OCI-LY7 (cell line): ENCODE measurements around the gene ATP2C1. TPM values are rescaled to one million over a fixed set of nuclear protein-coding genes. Genes with fewer than 3 reads are reported as not detected.

Source experiments
- BruUV-seq: library from RNA; stranded (reverse); fragments of 400-500 nt; replicated peaks from 2 replicates; lab custom pipeline; 2021; lab: Mats Ljungman, UMichigan
- CTCF ChIA-PET: fragments of 300-600 bp; sonication (Branson Sonifier 250); formaldehyde crosslinking; loops from one replicate; lab custom pipeline; 2022; ENCODE audit warnings: antibody characterized with exemption; ENCODE audit not compliant: unreplicated experiment; lab: Charles Lee
- POLR2A ChIA-PET: fragments of 300-600 bp; sonication (Branson Sonifier 250); formaldehyde crosslinking; loops from one replicate; lab custom pipeline; 2022; ENCODE audit warnings: antibody characterized with exemption; lab: Charles Lee
- DNase-seq: peaks from one replicate; pipeline ENCODE4 v3.0.0-alpha.2; 2015; ENCODE audit warnings: low spot score
- H2AFZ ChIP-seq: fragments of 200-600 bp; sonication (generic), shearing (Covaris generic); 2 replicates; pipeline ENCODE4 v1.6.1; 2014; ENCODE audit warnings: mild to moderate bottlenecking, antibody characterized with exemption, low read length, moderate library complexity
- H3K27ac ChIP-seq: fragments of 200-600 bp; sonication (generic); 2 replicates; pipeline ENCODE4 v1.5.1; 2014; ENCODE audit warnings: mixed run types, low read depth, mild to moderate bottlenecking, moderate library complexity, low read length, inconsistent platforms; ENCODE audit not compliant: poor library complexity, severe bottlenecking
- H3K36me3 ChIP-seq: fragments of 200-600 bp; sonication (generic); 2 replicates; pipeline ENCODE4 v1.6.1; 2014; ENCODE audit warnings: mild to moderate bottlenecking, antibody characterized with exemption, low read length, moderate library complexity, mixed read lengths; ENCODE audit not compliant: insufficient read depth
- H3K4me1 ChIP-seq: fragments of 200-600 bp; sonication (generic); 2 replicates; pipeline ENCODE4 v1.5.1; 2014; ENCODE audit warnings: mild to moderate bottlenecking, low read length; ENCODE audit not compliant: insufficient read depth, poor library complexity, severe bottlenecking
- H3K4me2 ChIP-seq: fragments of 200-600 bp; sonication (generic); 2 replicates; pipeline ENCODE4 v1.6.1; 2014; ENCODE audit warnings: mild to moderate bottlenecking, low read length
- H3K4me3 ChIP-seq: fragments of 200-600 bp; sonication (generic); 2 replicates; pipeline ENCODE4 v1.5.1; 2014; ENCODE audit warnings: mild to moderate bottlenecking, low read depth, low read length; ENCODE audit not compliant: poor library complexity, severe bottlenecking
- H3K79me2 ChIP-seq: fragments of 200-600 bp; sonication (generic); 2 replicates; pipeline ENCODE4 v1.6.1; 2016; ENCODE audit warnings: low read depth, mild to moderate bottlenecking, low read length, moderate library complexity, mixed read lengths; ENCODE audit not compliant: insufficient read depth
- H3K9me2 ChIP-seq: fragments of 200-600 bp; sonication (generic); 2 replicates; pipeline ENCODE4 v1.6.1; 2016; ENCODE audit warnings: mild to moderate bottlenecking, low read length, mixed read lengths; ENCODE audit not compliant: insufficient read depth
- H3K9me3 ChIP-seq: fragments of 200-600 bp; sonication (generic); 2 replicates; pipeline ENCODE4 v1.6.1; 2014; ENCODE audit warnings: mild to moderate bottlenecking, mixed run types, low read length, mixed read lengths
- H4K20me1 ChIP-seq: fragments of 200-600 bp; sonication (generic); 2 replicates; pipeline ENCODE4 v1.6.1; 2014; ENCODE audit warnings: mild to moderate bottlenecking, antibody characterized with exemption, low read length, moderate library complexity, mixed read lengths; ENCODE audit not compliant: insufficient read depth
- EZH2phosphoT487 ChIP-seq: fragments of 200-600 bp; sonication (generic); IDR thresholded peaks from 2 replicates; pipeline ENCODE4 v1.6.1; 2018; ENCODE audit warnings: low read depth, borderline replicate concordance, mild to moderate bottlenecking, mixed run types, antibody characterized with exemption, low read length, moderate library complexity, mixed read lengths
- intact Hi-C: fragments of 100-400 bp; cut with micrococcal nuclease; formaldehyde crosslinking; loops from one replicate; pipeline ENCODE4 v1.10.0; 2022; ENCODE audit not compliant: unreplicated experiment
- total RNA-seq, 2 experiments: library from RNA; depleted of rRNA in 1 of 2; stranded (reverse); fragments of >200 nt in 1 of 2; shearing (Covaris generic) in 1 of 2; gene quantifications; 2 replicates each; pipeline ENCODE4 v1.2.3, GENCODE V29; 2014 to 2022
- TF ChIP-seq, protein P1 (sequence below): fragments of 200-600 bp; sonication (generic); conservative IDR thresholded peaks from 2 replicates; pipeline ENCODE4 v1.5.1; 2014; ENCODE audit warnings: mild to moderate bottlenecking, antibody characterized with exemption, low read length, moderate library complexity, mixed read lengths

The ATP2C1 gene
- total RNA-seq, 2 experiments from 2014 or later = 31.1 to 56.8 TPM

DNA sequence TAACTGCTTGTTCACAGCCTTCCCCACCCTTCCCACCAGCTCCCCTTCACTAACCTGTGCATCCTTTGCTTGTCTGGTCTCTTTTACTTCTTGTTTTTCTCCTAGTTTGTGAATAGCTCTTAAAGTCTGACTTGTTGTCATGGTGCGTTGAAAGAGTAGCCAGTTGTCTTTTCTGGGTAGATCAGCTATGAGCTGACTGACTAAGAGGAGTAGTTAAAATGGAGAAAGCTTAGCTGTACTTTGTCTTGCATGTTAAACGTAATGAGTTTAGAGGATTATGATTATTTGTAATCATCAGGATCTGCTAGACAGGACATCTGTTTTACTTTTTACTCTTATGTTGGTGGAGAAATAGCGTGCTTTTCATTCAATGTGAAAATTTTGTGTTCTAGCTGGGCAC, 35.9 kb downstream of the ATP2C1 start:
- Histone ChIP-seq H3K4me1 (peaks cover 29% of the 10 kb centered on the region), H3K9me2 (no peaks in the 10 kb centered on the region), H2AFZ (no peak overlapping the region), H3K79me2 (peaks cover 58% of the 10 kb centered on the region; the same call in 1 of the 2 replicates), H3K4me3 (no peak overlapping the region), H3K4me2 (no peak overlapping the region), H3K27ac (no peak overlapping the region), H3K9me3 (no peaks in the 10 kb centered on the region; the same call in 1 of the 2 replicates), H3K36me3 (peaks cover 38% of the 10 kb centered on the region), H4K20me1 (0 out of 2 replicates have a peak, but pooled peaks cover 4% of the 10 kb centered on the region)
- no TSS peak for BruUV-seq
- CTCF ChIA-PET = no interaction called here
- DNase-seq = no peak
- POLR2A ChIA-PET = interaction anchor here (0.7 to 3.5 kb wide), 7 partner anchors 10 to 30 kb away, joined by 3 to 13 read pairs (median 8); no protein-coding TSS in a partner anchor
- no peak for TF ChIP-seq EZH2phosphoT487
- TF ChIP-seq, protein P1, sequence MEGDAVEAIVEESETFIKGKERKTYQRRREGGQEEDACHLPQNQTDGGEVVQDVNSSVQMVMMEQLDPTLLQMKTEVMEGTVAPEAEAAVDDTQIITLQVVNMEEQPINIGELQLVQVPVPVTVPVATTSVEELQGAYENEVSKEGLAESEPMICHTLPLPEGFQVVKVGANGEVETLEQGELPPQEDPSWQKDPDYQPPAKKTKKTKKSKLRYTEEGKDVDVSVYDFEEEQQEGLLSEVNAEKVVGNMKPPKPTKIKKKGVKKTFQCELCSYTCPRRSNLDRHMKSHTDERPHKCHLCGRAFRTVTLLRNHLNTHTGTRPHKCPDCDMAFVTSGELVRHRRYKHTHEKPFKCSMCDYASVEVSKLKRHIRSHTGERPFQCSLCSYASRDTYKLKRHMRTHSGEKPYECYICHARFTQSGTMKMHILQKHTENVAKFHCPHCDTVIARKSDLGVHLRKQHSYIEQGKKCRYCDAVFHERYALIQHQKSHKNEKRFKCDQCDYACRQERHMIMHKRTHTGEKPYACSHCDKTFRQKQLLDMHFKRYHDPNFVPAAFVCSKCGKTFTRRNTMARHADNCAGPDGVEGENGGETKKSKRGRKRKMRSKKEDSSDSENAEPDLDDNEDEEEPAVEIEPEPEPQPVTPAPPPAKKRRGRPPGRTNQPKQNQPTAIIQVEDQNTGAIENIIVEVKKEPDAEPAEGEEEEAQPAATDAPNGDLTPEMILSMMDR = no peak
- intact Hi-C loops = no loop called here

DNA sequence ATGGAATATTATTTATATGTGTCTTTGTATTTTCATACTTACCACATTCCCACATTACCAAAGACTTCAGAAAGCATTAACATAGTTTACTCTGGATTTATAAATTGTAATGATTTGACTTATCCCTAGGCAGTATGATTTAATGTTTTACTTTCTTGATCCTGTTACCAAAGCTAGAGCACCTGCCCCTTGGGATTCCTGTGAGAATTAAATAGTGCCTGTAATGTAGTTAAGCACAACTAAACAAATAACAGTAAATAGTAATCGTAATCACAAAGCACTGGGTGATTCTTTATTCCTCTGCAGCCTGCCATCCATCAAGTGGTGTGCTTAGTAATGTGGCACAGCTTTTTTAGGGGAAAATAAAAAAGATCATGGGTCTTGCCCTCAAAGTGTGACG, 39.1 kb downstream of the ATP2C1 start:
- CTCF ChIA-PET = no interaction called here
- Histone ChIP-seq H3K4me1 (peaks cover 3% of the 10 kb centered on the region), H3K36me3 (peaks cover 59% of the 10 kb centered on the region), H4K20me1 (no peaks in the 10 kb centered on the region), H3K4me3 (no peak overlapping the region), H3K4me2 (no peak overlapping the region), H2AFZ (no peak overlapping the region), H3K79me2 (peaks cover 30% of the 10 kb centered on the region; the same call in 1 of the 2 replicates), H3K9me2 (no peaks in the 10 kb centered on the region), H3K27ac (no peak overlapping the region), H3K9me3 (no peaks in the 10 kb centered on the region)
- POLR2A ChIA-PET = interaction anchor here (0.6 to 1.2 kb wide), 2 partner anchors 31 to 617 kb away, joined by 3 read pairs; no protein-coding TSS in a partner anchor
- no TSS peak for BruUV-seq
- intact Hi-C loops = no loop called here
- DNase-seq = no peak
- TF ChIP-seq EZH2phosphoT487 = no peak
- TF ChIP-seq, protein P1 = no peak

DNA sequence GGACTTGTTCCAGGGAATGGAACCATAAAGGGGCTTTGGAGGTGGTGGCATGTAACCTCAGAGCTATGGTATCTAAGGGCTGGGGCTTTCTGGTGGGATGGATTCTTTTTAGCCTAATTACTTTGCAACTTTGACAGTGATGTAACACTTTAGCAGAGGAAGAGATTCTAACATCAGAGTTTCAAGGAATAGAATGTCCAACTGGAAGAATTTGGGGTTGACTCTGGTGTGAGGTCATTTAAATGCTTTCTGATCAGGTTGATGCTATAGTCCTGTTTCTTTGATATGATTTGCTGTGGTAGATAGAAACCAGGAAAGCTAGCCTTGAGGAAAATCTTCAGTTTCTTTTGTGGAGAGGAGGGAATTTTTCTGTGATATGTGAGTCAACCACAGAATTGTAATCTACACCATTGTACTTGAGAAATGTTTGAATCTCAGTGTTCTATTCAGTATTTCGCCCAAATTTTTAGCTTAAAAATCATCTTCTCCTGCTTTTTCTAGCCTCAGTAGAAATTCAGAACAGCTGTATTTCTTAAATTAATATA, 40.0 kb downstream of the ATP2C1 start:
- Histone ChIP-seq H2AFZ (no peak overlapping the region), H3K9me2 (no peaks in the 10 kb centered on the region), H3K27ac (no peak overlapping the region), H3K4me2 (no peak overlapping the region), H3K9me3 (no peaks in the 10 kb centered on the region), H3K79me2 (peaks cover 21% of the 10 kb centered on the region; the same call in 1 of the 2 replicates), H3K4me1 (no peaks in the 10 kb centered on the region), H3K36me3 (peaks cover 67% of the 10 kb centered on the region), H3K4me3 (no peak overlapping the region), H4K20me1 (no peaks in the 10 kb centered on the region)
- POLR2A ChIA-PET = interaction anchor here (1.2 kb wide), 1 partner anchor 616 kb away, joined by 3 read pairs; no protein-coding TSS in a partner anchor
- intact Hi-C loops = no loop called here
- CTCF ChIA-PET = no interaction called here
- no TSS peak for BruUV-seq
- TF ChIP-seq, protein P1 = no peak
- no peak for TF ChIP-seq EZH2phosphoT487
- DNase-seq = no peak
